HG02852 (cell line): ENCODE measurements around the gene FBXO22.
"Not testable (repeated sequence)": the region's sequence is repeated elsewhere in the genome, so short reads cannot be mapped to it uniquely, and the experiment has no call there.

Source experiments
- ATAC-seq: cut with Tn5 transposase; IDR thresholded peaks from one replicate; pipeline ENCODE4 v1.9.1; 2021; ENCODE audit warnings: mild to moderate bottlenecking, moderate library complexity; ENCODE audit not compliant: unreplicated experiment

FBXO22 gene

DNA sequence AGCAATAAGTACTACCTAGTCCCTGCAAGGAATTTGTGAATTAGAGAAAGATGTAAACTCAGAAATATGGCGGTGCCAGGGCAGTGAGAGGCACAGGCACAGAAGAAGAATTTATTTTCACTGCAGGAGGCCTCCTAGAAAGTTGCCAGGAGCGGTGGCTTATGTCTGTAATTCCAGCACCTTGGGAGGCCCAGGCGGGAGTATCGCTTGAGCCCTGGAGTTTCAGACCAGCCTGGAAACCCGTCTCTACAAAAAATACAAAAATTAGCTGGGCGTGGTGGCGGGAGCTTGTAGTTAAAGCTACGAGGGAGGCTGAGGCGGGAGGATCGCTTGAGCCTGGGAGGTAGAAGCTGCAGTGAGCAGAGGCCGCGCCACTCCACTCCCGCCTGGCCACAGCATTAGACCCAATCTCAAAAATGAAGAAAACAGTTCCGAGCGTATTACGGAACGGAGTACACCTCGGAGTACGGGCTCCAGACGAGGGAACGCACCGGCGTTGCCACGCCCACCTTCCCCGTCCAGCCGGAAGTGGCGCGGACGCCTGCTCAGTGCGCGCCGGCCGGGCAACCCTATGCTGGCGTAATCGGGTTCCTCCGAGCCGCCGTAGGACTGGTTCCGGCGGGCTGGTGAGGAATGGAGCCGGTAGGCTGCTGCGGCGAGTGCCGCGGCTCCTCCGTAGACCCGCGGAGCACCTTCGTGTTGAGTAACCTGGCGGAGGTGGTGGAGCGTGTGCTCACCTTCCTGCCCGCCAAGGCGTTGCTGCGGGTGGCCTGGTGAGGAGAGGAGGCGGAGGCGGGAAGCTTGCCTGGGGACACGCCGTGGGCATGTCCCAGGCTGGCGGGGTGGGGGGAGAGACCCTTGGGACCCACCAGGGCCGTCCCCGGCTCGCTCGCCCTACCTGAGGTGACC lies at the start of gene FBXO22:
Gene FBXO22, plus strand, starts transcription at position 548 of the 909 bp plus-strand sequence. Its CDS starts 86 bp downstream, at position 634.
- peak; percentile 89 for ATAC-seq

DNA sequence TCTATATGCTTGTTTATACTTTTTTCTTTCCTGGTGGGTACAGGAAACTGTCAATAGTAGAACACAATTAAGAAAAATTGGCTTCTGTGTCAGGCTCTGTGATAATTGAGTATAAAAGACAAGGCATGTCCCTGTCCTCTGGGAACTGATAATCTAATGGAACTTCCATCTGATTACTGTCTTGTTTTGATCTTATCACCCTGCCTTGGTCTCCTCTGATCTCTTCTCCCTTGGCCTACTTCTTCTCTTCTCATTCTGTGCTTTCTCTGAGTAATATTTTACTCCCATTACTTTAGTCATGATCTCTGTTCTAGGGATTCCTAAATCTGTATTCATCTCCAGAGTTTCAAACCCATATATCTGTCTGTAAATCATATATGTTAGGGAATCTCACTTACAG lies 45.8 kb upstream of the FBXO22 start:
- ATAC-seq = no peak

- no peak for ATAC-seq
These were observed 41.8 kb upstream of the FBXO22 start for GRCh38 chr15:75861750-75862402.

DNA sequence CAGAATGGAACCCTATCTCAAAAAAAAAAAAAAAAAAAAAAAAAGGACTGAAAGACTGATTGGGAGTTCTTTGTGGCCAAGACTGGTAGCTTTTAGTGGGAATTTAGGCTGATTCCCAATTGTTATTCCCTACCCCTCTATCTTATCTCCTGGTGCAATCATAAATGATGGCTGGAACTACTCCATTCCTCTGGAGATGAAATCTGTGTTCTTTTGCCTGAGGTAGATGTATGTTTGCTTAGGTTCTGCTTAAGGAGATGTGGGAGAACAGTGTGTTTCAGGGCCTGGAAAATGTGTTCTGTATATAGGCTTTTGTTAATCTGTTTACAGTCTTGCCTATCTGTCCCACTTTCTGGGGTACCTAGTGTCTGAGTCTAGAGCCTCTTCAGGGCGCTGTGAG lies 40.9 kb upstream of the FBXO22 start:
- no peak for ATAC-seq

GRCh38 chr15:75864213-75865059 lies 39.2 kb upstream of the FBXO22 start:
- ATAC-seq = no peak

DNA sequence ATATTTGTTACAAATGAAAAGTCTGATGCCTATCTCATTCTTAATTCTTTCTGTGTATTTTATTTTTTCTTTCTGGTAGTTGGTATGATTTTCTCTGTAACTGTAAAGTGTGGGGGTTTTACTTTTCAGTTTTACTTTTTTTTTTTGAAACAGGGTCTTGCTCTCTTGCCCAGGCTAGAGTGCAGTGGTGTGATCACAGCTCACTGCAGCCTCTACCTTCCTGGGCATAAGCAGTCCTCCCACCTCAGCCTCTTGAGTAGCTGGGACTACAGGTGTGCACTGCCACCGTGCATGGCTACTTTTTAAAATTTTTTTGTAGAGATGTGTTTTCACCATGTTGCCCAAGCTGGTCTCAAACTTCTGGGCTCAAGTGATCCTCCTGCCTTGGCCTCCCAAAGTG lies 37.6 kb upstream of the FBXO22 start:
- ATAC-seq = not testable (repeated sequence)

DNA sequence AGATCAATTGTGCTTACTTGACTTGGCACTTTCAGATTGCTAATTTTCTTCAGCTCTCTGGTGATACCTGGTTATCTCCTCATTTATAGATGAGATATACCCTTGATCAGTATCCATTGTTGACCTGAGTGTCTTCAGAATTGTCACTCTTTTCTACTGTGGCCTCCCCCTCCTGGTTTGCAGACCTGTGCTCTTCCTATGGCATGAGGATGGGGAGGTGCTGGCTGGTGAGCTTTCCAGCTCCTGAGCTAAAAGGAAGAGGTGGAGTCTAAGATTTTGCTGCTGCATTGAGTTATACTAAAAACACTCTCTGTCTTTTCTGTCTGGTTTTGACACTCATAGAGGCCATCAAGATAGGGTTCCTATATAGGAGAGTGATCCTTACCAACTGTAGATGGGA lies 36.8 kb upstream of the FBXO22 start:
- ATAC-seq = no peak

DNA sequence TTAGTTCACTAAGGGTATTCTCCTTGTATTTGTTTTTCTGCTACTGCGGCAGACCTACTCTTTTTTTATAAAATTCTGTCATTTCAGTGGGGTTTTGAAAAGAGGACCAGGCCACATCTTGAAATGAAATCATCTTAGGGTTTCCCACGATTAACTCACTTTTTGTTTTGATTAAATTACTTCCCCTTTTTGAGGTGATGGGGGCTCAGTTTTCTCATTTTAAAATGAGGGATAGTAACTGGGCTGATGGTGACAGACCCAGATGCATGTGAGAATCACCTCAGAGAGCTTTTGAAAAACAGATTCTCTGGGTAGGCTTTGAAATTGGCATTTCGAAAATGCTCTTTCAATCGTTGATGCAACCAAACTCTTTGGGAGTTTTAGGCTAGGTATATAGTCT lies 36.2 kb upstream of the FBXO22 start:
- no peak for ATAC-seq

GRCh38 chr15:75868019-75868418 lies 35.7 kb upstream of the FBXO22 start:
- no peak for ATAC-seq

- ATAC-seq = no peak
These were observed 34.2 kb upstream of the FBXO22 start for GRCh38 chr15:75869446-75869845.

GRCh38 chr15:75871589-75871988 lies 32.1 kb upstream of the FBXO22 start:
- not testable (repeated sequence) for ATAC-seq

DNA sequence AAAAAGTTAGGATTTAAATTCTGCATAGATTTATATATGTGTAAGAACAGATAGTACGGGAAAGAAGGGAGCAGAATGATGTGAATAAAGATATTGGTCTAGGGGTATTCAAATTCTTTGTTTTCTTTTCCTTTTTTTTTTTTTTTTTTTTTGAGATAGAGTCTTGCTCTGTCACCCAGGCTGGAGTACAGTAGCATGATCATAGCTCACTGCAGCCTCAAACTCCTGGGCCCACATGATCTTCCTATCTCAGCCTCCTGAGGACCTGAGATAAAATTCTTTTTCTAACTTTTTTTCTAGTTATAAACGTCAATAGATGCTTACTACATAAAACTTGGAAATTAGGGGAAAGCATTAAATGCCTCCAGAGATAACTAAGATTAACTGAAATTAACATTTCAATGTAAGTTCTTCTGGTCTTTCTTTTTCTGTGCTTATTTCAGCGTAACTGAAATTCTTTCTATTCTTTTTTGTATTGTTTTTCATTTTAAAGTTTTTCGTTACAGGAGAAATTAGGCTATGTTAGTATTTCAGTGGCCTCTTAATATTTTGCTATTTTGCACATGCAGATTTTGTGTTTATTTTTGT lies 31.2 kb upstream of the FBXO22 start:
- no peak for ATAC-seq

GRCh38 chr15:75884041-75884440 lies 19.6 kb upstream of the FBXO22 start:
- ATAC-seq = no peak

- ATAC-seq = no peak
These were observed 16.5 kb upstream of the FBXO22 start for GRCh38 chr15:75887178-75887577.

DNA sequence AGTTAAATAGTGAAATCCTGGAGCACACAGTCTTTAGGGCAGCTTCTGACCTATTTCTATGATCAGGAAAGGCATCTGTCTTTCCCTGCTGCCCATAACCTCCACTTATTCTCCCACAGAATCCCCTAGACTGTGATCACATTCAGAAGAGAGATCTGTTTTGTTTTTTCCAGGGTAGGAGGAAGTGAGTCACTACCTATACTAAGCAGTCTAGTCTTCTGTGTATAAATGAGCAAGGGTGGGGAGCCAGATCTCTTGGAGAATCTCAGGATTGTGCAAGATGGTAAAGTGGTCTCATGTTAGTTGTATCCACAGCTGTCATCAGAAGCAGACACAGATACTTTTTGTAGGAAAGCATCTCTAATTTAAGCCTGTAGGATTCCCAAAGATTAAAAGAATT lies 11.8 kb upstream of the FBXO22 start:
- ATAC-seq = no peak

DNA sequence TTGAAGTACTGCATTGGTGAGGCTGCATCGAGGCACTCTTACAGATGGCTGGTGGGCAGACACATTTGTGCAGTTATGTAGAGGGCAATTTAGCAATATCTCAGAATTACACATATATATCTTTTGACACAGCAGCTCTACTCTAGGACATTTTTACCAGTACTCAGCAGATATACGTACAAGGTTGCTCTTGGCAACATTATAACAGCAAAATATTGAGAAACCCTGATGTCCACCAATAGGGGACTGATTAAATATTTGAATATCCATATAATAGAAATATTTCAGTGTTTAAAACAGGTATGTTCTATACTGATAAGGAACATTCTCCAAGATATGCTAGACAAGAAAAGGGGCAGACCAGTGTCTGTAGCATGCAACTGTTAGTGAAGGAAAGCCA lies 7.9 kb upstream of the FBXO22 start:
- no peak for ATAC-seq

GRCh38 chr15:75900577-75900976 lies 3.1 kb upstream of the FBXO22 start:
- ATAC-seq = no peak

GRCh38 chr15:75902129-75902557 lies 1.5 kb upstream of the FBXO22 start:
- ATAC-seq = no peak

GRCh38 chr15:75905231-75905630 lies 1.6 kb downstream of the FBXO22 start:
- no peak for ATAC-seq

DNA sequence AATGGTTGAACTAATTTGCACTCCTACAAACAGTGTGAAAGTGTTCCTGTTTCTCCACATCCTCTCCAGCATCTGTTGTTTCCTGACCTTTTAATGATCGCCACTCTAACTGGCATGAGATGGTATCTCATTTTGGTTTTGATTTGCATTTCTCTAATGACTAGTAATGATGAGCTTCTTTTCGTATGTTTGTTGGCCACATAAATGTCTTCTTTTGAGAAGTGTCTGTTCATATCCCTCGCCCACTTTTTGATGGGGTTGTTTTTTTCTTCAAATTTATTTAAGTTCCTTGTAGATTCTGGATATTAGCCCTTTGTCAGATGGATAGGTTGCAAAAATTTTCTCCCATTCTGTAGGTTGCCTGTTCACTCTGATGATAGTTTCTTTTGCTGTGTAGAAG lies 6.7 kb downstream of the FBXO22 start:
- ATAC-seq = not testable (repeated sequence)

GRCh38 chr15:75916978-75917377 lies 13.3 kb downstream of the FBXO22 start:
- no peak for ATAC-seq
